Measurements from ENCODE around the gene RNPS1. TPM values are rescaled to one million over a fixed set of nuclear protein-coding genes. Genes with fewer than 3 reads are reported as not detected.
A peak's percentile ranks its signal among the peaks of the same experiment; 100 is the strongest.

The RNPS1 gene
- total and polyA plus RNA-seq, 7 experiments from 2014 or later, result 136 to 293 (median 220) TPM

DNA sequence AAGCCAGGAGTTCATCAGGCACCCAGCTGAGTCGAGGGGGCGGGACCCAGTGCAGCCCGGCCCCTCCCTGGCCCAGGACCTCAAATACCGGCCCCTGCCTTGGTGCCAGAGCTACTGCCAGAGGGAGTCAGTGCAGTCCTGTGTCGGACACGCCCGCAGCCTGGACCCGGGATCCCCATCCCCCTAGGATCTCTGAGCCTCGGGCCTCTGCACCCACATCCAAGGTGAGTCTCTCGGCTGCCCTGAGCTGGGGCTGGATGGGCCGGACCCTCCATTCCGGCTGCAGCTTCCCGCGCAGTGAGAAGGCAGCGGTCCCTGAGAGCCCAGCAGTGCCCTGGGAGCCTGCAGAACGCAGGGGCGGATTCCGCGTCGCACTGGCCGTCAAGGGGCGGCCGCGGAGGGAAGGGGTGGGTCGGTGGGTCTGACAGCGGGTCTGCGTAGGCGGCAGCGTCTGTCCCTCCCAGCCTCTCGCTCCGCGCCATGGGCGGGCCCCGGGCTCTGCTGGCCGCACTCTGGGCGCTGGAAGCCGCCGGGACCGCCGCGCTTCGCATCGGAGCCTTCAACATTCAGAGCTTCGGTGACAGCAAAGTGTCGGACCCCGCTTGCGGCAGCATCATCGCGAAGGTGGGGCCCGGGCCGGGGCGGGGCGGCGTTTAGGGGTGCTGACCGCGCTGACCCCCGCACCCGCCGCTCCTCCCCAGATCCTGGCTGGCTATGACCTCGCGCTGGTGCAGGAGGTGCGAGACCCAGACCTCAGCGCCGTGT is 31.4 kb downstream of the RNPS1 start, which contains the start of gene DNASE1L2:
Gene DNASE1L2, plus strand, starts transcription at position 108 of the 765 bp plus-strand sequence. Its CDS starts 373 bp downstream, at position 481.
- H3K27ac ChIP-seq (ENCODE audit: low read depth, low read length), result no peak within 1 kb of the TSS
- Mint-ChIP-seq H3K9me3 (no peaks in the 10 kb centered on the region), H3K27ac (no peak within 1 kb of the TSS), H3K36me3 (peaks cover 0 to 19% (median 3%) of the 10 kb centered on the region in 5 donors), H3K4me3 (no peak within 1 kb of the TSS), H3K27me3 (no peaks in the 10 kb centered on the region), H3K4me1 (peaks cover 0 to 6% (median 0%) of the 10 kb centered on the region in 7 donors)
- H3K4me1 ChIP-seq (ENCODE audit: control insufficient read depth in 2 of 2, insufficient read depth in 2 of 2, low read length in 2 of 2), result no peaks in the 10 kb centered on the region
- H3K36me3 ChIP-seq (ENCODE audit: control insufficient read depth in 2 of 3, insufficient read depth in 3 of 3, low read length in 3 of 3), result peaks cover 0 to 44% (median 3%) of the 10 kb centered on the region in 3 experiments
- no peaks in the 10 kb centered on the region for H3K9me3 ChIP-seq (ENCODE audit: control insufficient read depth in 2 of 3, low read length in 3 of 3)
- H3K27me3 ChIP-seq (ENCODE audit: control insufficient read depth in 2 of 2, insufficient read depth in 2 of 2, low read length in 2 of 2), result no peaks in the 10 kb centered on the region
- no peak for DNase-seq
- CTCF ChIA-PET, result no interaction called here
- intact Hi-C loops (cut with micrococcal nuclease), result no loop called here
- no peak within 1 kb of the TSS for H3K4me3 ChIP-seq (ENCODE audit: low read length)
- POLR2A ChIA-PET, result no interaction called here
- no peak for ATAC-seq

DNA sequence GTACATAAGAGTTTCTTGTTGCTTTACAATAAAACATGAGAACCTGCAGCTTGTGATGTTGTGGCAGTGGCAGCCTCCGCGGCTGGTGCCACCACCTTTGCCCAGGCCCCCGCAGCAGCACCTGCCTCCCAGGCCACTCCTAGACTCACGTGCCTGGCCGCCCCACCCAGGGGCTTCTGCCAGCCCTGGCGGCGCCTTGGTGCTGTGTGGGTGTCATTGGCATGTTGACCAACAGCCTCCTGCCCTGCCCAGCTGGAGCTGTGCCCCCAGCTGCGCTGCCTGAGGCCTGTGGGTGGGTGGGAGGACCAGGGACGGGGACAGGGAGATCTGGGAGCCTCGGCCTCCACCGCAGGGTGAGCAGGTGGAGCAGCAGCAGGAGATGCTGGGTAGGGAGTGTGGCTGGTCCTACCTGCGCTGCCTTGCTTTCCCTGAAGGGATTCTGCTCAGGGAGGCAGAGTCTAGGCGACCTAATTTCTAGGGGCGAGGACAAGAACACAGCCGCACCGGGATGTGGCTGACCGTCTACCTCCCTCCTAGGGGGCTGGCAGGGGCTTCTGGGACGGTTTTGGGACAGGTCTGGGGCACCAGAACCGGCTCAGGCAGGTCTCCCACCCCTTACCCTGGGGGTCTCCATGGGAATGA is 32.1 kb downstream of the RNPS1 start:
- no peak overlapping the region for H3K27ac Mint-ChIP-seq
- H3K27me3 Mint-ChIP-seq, result no peaks in the 10 kb centered on the region
- no peak overlapping the region for H3K4me3 Mint-ChIP-seq
- ATAC-seq, result no peak
- H3K4me1 ChIP-seq (ENCODE audit: control insufficient read depth in 2 of 2, insufficient read depth in 2 of 2, low read length in 2 of 2), result no peaks in the 10 kb centered on the region
- peaks cover 0 to 23% (median 3%) of the 10 kb centered on the region in 5 donors for H3K36me3 Mint-ChIP-seq
- no peaks in the 10 kb centered on the region for H3K9me3 ChIP-seq (ENCODE audit: control insufficient read depth in 2 of 3, low read length in 3 of 3)
- ChIA-PET POLR2A (no interaction called here), CTCF (no interaction called here)
- H3K4me1 Mint-ChIP-seq, result peaks cover 0 to 6% (median 0%) of the 10 kb centered on the region in 7 donors
- intact Hi-C loops (cut with micrococcal nuclease), result no loop called here
- H3K27ac ChIP-seq (ENCODE audit: low read depth, low read length), result no peak overlapping the region
- H3K36me3 ChIP-seq (ENCODE audit: control insufficient read depth in 2 of 3, insufficient read depth in 3 of 3, low read length in 3 of 3), result peaks cover 0 to 51% (median 5%) of the 10 kb centered on the region in 3 experiments
- H3K4me3 ChIP-seq (ENCODE audit: low read length), result no peak overlapping the region
- H3K9me3 Mint-ChIP-seq, result no peaks in the 10 kb centered on the region
- no peak for DNase-seq
- H3K27me3 ChIP-seq (ENCODE audit: control insufficient read depth in 2 of 2, insufficient read depth in 2 of 2, low read length in 2 of 2), result no peaks in the 10 kb centered on the region

DNA sequence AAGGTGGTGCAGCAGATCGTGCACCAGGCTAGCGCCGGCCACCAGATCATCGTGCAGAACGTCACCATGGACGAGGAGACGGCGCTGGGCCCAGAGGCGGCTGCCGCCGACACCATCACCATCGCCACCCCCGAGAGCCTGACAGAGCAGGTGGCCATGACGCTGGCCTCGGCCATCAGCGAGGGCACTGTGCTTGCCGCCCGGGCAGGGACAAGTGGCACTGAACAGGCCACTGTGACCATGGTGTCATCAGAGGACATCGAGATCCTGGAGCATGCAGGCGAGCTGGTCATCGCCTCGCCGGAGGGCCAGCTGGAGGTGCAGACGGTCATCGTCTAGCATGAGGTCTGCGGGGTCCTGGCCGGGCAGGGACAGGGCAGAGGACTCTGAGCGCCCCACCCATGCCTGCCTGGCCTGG is 32.7 kb downstream of the RNPS1 start:
- ATAC-seq, result no peak
- H3K27me3 Mint-ChIP-seq, result no peaks in the 10 kb centered on the region
- H3K4me1 ChIP-seq (ENCODE audit: control insufficient read depth in 2 of 2, insufficient read depth in 2 of 2, low read length in 2 of 2), result no peaks in the 10 kb centered on the region
- ChIA-PET CTCF (no interaction called here), POLR2A (no interaction called here)
- H3K27ac ChIP-seq (ENCODE audit: low read depth, low read length), result no peak overlapping the region
- H3K27ac Mint-ChIP-seq, result no peak overlapping the region
- H3K36me3 Mint-ChIP-seq, result peaks cover 0 to 24% (median 3%) of the 10 kb centered on the region in 5 donors
- H3K4me3 Mint-ChIP-seq, result no peak overlapping the region
- no peak overlapping the region for H3K4me3 ChIP-seq (ENCODE audit: low read length)
- peaks cover 0 to 56% (median 5%) of the 10 kb centered on the region in 3 experiments for H3K36me3 ChIP-seq (ENCODE audit: control insufficient read depth in 2 of 3, insufficient read depth in 3 of 3, low read length in 3 of 3)
- intact Hi-C loops (cut with micrococcal nuclease), result no loop called here
- no peaks in the 10 kb centered on the region for H3K9me3 ChIP-seq (ENCODE audit: control insufficient read depth in 2 of 3, low read length in 3 of 3)
- H3K9me3 Mint-ChIP-seq, result no peaks in the 10 kb centered on the region
- no peak for DNase-seq
- no peaks in the 10 kb centered on the region for H3K27me3 ChIP-seq (ENCODE audit: control insufficient read depth in 2 of 2, insufficient read depth in 2 of 2, low read length in 2 of 2)
- H3K4me1 Mint-ChIP-seq, result peaks cover 0 to 6% (median 0%) of the 10 kb centered on the region in 7 donors

DNA sequence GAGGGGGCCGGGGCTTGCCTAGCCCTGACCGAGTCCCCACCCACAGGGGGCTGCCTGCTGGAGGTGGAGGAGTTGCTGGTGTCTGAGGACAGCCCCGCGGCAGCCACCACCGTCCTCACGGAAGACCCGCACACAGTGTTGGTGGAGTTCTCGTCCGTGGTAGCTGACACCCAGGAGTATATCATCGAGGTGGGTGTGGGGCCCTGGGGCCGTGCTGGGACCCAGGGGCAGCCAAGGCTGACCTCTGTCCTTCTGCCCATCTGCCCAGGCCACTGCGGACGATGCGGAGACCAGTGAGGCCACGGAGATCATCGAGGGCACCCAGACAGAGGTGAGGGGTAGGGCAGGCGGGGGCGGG is 33.1 kb downstream of the RNPS1 start:
- H3K9me3 ChIP-seq (ENCODE audit: control insufficient read depth in 2 of 3, low read length in 3 of 3), result no peaks in the 10 kb centered on the region
- DNase-seq (no peak), ATAC-seq (no peak)
- peaks cover 0 to 61% (median 10%) of the 10 kb centered on the region in 3 experiments for H3K36me3 ChIP-seq (ENCODE audit: control insufficient read depth in 2 of 3, insufficient read depth in 3 of 3, low read length in 3 of 3)
- no peak overlapping the region for H3K27ac ChIP-seq (ENCODE audit: low read depth, low read length)
- no peaks in the 10 kb centered on the region for H3K27me3 ChIP-seq (ENCODE audit: control insufficient read depth in 2 of 2, insufficient read depth in 2 of 2, low read length in 2 of 2)
- H3K4me1 ChIP-seq (ENCODE audit: control insufficient read depth in 2 of 2, insufficient read depth in 2 of 2, low read length in 2 of 2), result no peaks in the 10 kb centered on the region
- H3K4me3 Mint-ChIP-seq, result no peak overlapping the region
- ChIA-PET POLR2A (no interaction called here), CTCF (no interaction called here)
- H3K27ac Mint-ChIP-seq, result no peak overlapping the region
- no peaks in the 10 kb centered on the region for H3K9me3 Mint-ChIP-seq
- no peaks in the 10 kb centered on the region for H3K27me3 Mint-ChIP-seq
- intact Hi-C loops (cut with micrococcal nuclease), result no loop called here
- peaks cover 0 to 29% (median 7%) of the 10 kb centered on the region in 5 donors for H3K36me3 Mint-ChIP-seq
- peaks cover 0 to 6% (median 0%) of the 10 kb centered on the region in 7 donors for H3K4me1 Mint-ChIP-seq
- no peak overlapping the region for H3K4me3 ChIP-seq (ENCODE audit: low read length)

DNA sequence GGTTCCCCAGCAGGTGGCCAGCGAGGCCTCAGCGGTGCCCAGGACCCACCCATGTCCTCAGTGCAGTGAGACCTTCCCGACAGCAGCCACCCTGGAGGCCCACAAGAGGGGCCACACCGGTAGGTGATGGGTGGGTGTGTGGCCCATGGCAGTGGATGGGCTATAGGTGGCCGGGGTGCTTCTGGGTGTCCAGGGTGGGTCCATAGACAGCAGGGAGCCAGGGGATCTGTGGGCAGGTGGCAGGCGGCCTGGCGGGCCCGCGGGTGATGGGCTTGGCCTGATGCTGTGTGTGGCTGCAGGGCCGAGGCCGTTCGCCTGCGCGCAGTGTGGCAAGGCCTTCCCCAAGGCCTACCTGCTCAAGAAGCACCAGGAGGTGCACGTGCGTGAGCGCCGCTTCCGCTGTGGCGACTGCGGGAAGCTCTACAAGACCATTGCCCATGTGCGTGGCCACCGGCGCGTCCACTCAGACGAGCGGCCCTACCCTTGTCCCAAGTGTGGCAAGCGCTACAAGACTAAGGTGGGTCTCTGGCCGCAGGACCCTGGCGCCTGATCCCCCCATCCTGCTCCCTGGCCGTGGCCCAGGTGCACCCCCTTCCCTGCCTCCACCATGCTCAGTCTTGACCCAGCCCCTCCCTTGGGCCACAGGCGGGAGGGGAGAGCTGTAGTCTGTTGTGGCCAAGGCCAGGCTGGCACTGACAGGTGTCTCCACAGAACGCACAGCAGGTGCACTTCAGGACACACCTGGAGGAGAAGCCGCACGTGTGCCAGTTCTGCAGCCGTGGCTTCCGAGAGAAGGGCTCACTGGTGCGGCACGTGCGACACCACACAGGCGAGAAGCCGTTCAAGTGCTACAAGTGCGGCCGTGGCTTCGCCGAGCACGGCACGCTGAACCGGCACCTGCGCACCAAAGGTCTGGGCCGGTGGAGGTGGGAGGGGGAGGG is 33.8 kb downstream of the RNPS1 start:
- H3K27ac Mint-ChIP-seq, result peak overlapping the region in 1 of 9 donors; percentile 46
- CTCF ChIA-PET, result no interaction called here
- peaks cover 0 to 33% (median 7%) of the 10 kb centered on the region in 5 donors for H3K36me3 Mint-ChIP-seq

GRCh38 chr16:2233046-2233775 is 34.7 kb downstream of the RNPS1 start:
- H3K9me3 ChIP-seq (ENCODE audit: control insufficient read depth in 2 of 3, low read length in 3 of 3), result no peaks in the 10 kb centered on the region
- H3K4me3 ChIP-seq (ENCODE audit: low read length), result no peak overlapping the region
- no peak overlapping the region for H3K4me3 Mint-ChIP-seq
- intact Hi-C loops (cut with micrococcal nuclease), result no loop called here
- DNase-seq, result no peak
- peaks cover 0 to 33% (median 7%) of the 10 kb centered on the region in 5 donors for H3K36me3 Mint-ChIP-seq
- ChIA-PET CTCF (no interaction called here), POLR2A (no interaction called here)
- no peaks in the 10 kb centered on the region for H3K27me3 Mint-ChIP-seq
- no peak for ATAC-seq
- no peaks in the 10 kb centered on the region for H3K27me3 ChIP-seq (ENCODE audit: control insufficient read depth in 2 of 2, insufficient read depth in 2 of 2, low read length in 2 of 2)
- H3K36me3 ChIP-seq (ENCODE audit: control insufficient read depth in 2 of 3, insufficient read depth in 3 of 3, low read length in 3 of 3), result peaks cover 0 to 77% (median 15%) of the 10 kb centered on the region in 3 experiments
- no peaks in the 10 kb centered on the region for H3K4me1 ChIP-seq (ENCODE audit: control insufficient read depth in 2 of 2, insufficient read depth in 2 of 2, low read length in 2 of 2)
- no peak overlapping the region for H3K27ac ChIP-seq (ENCODE audit: low read depth, low read length)
- H3K27ac Mint-ChIP-seq, result peak overlapping the region in 1 of 9 donors; percentile 46
- peaks cover 0 to 6% (median 0%) of the 10 kb centered on the region in 7 donors for H3K4me1 Mint-ChIP-seq
- no peaks in the 10 kb centered on the region for H3K9me3 Mint-ChIP-seq

More for the DNA sequence above, 33.8 kb downstream of the RNPS1 start:
- H3K4me3 Mint-ChIP-seq, result no peak overlapping the region
- H3K9me3 Mint-ChIP-seq, result no peaks in the 10 kb centered on the region
- Histone ChIP-seq H3K27me3 (ENCODE audit: control insufficient read depth in 2 of 2, insufficient read depth in 2 of 2, low read length in 2 of 2) (no peaks in the 10 kb centered on the region), H3K9me3 (ENCODE audit: control insufficient read depth in 2 of 3, low read length in 3 of 3) (no peaks in the 10 kb centered on the region), H3K4me1 (ENCODE audit: control insufficient read depth in 2 of 2, insufficient read depth in 2 of 2, low read length in 2 of 2) (no peaks in the 10 kb centered on the region), H3K36me3 (ENCODE audit: control insufficient read depth in 2 of 3, insufficient read depth in 3 of 3, low read length in 3 of 3) (peaks cover 0 to 67% (median 11%) of the 10 kb centered on the region in 3 experiments), H3K4me3 (ENCODE audit: low read length) (no peak overlapping the region), H3K27ac (ENCODE audit: low read depth, low read length) (no peak overlapping the region)
- intact Hi-C loops (cut with micrococcal nuclease), result no loop called here
- no peak for DNase-seq
- POLR2A ChIA-PET, result no interaction called here
- no peaks in the 10 kb centered on the region for H3K27me3 Mint-ChIP-seq
- no peak for ATAC-seq
- H3K4me1 Mint-ChIP-seq, result peaks cover 0 to 6% (median 0%) of the 10 kb centered on the region in 7 donors

All from naive thymus-derived CD4-positive, alpha-beta T cell (primary cell).